Erythroblast (primary cell): ENCODE data around the gene MAEA.

Source experiments
- GATA1 ChIP-seq: IDR thresholded peaks from 2 replicates; pipeline ENCODE4 v1.6.1; 2011; ENCODE audit warnings: low read depth, mild to moderate bottlenecking, control low read depth, low read length, moderate library complexity
- POLR2A ChIP-seq: IDR thresholded peaks from 2 replicates; pipeline ENCODE4 v1.6.1; 2011; ENCODE audit warnings: mild to moderate bottlenecking, low read length

DNA sequence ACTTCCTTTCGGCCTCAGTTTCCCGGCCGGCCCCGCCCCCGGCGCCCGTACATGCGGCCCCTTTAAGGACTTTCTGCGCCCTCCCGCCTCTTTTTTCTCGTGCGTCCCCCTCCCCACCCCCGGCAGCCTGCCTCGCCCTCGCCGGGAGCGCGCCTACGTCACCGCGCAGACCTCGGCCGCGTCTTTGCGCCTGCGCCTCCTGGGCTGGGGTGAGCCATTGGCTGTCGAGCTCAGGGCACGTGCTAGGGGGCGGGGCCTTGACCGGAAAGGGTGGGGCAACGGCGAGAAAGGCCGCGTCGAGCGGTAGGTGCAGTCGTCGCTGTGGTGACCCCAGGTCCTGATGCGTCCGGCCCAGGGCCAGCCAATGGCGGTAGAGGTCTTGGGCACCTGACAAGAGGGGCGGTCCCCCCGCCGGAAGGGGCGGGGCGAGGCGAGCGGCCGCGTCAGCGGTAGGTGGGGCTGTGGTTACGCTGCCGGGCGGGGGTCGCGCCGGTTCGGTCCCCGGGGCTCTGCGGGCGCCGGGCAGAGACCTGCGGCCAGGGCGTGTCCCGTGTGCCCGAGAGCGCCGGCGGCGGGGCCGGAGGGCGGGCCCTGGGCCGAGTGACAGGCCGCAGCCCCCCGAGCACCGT is 57.2 kb downstream of the MAEA start, which contains the start of gene UVSSA:
- TF ChIP-seq POLR2A (peak; percentile 88), GATA1 (no peak)
